ENCODE results near the gene SNX27. TPM values are rescaled to one million over a fixed set of nuclear protein-coding genes. Genes with fewer than 3 reads are reported as not detected.

The SNX27 gene
- total and polyA plus RNA-seq, 10 of the 15 experiments (the other 5 are each of a cell fraction or from before 2014, with no cell fraction given) = 3.8 to 21.8 (median 12.5) TPM

GRCh38 chr1:151615711-151616504 is 4.1 kb downstream of the SNX27 start:
- ChIA-PET SMC1A (ENCODE audit: uncharacterized antibody, unreplicated experiment) (interaction anchor here (1.2 to 1.5 kb wide), 2 partner anchors 20 to 229 kb away, joined by 3 to 6 read pairs; no protein-coding TSS in a partner anchor), POLR2A (interaction anchor here (1.0 kb wide), 1 partner anchor 8 kb away, joined by 3 read pairs; no protein-coding TSS in a partner anchor), CTCF (interaction anchor here (0.6 to 1.5 kb wide), 2 partner anchors 36 to 119 kb away, joined by 3 to 4 read pairs; no protein-coding TSS in a partner anchor), RAD21 (ENCODE audit: unreplicated experiment) (no interaction called here)
- no peak overlapping the region for H3K4me3 ChIP-seq
- FAIRE-seq (no peak), DNase-seq (ENCODE audit: low read depth, low spot score) (no peak), ATAC-seq (no peak)
- no peak overlapping the region for H3K9ac ChIP-seq (ENCODE audit: control insufficient read depth, insufficient read depth, low read length)
- H3K9me3 ChIP-seq (replicated peaks; ENCODE audit: control insufficient read depth, insufficient read depth, low read length) = no peaks in the 10 kb centered on the region
- no peaks in the 10 kb centered on the region for H3K27me3 ChIP-seq (replicated peaks in 1 of 2; ENCODE audit: control insufficient read depth in 2 of 2, insufficient read depth in 2 of 2, low read length in 1 of 2)
- WGBS (ENCODE audit: insufficient coverage, insufficient replicate concordance, low lambda C conversion rate, missing lambda C conversion rate) = 79% methylated on average over 4 of the region's 4 CpGs
- no TSS peak for BruUV-seq (replicated peaks)
- peaks cover 21% of the 10 kb centered on the region for H3K79me2 ChIP-seq (ENCODE audit: control insufficient read depth, insufficient read depth, low read length)
- no peak overlapping the region for H3K27ac ChIP-seq (ENCODE audit: control insufficient read depth, insufficient read depth)
- H2AFZ ChIP-seq (ENCODE audit: control insufficient read depth, low read depth, low read length) = no peak overlapping the region
- H3K4me2 ChIP-seq (ENCODE audit: control insufficient read depth, insufficient read depth) = peak overlapping the region; percentile 3
- no peaks in the 10 kb centered on the region for H3K36me3 ChIP-seq (ENCODE audit: control insufficient read depth in 2 of 2, insufficient read depth in 2 of 2, low read length in 1 of 2)
- no peaks in the 10 kb centered on the region for H4K20me1 ChIP-seq (ENCODE audit: control insufficient read depth, insufficient read depth)
- peaks cover 15% of the 10 kb centered on the region for H3K4me1 ChIP-seq (ENCODE audit: control insufficient read depth, insufficient read depth, low read length)
- intact Hi-C loops (cut with micrococcal nuclease; ENCODE audit: unreplicated experiment) = loop anchor here (5.0 kb wide), 1 partner anchor 106 kb away; the partner anchor contains the start of gene RIIAD1
- in situ Hi-C loops (cut with MboI) = no loop called here
- TF ChIP-seq DPF2 (IDR thresholded peaks at IDR 0.05) (no peak), LARP7 (IDR thresholded peaks at IDR 0.05) (no peak), SRF (IDR thresholded peaks at IDR 0.05; ENCODE audit: low read depth in 2 of 2, low read length in 2 of 2) (no peak), CUX1 (IDR thresholded peaks at IDR 0.05; ENCODE audit: insufficient replicate concordance, low read depth, low read length) (no peak), ATF2 (IDR thresholded peaks at IDR 0.05; ENCODE audit: low read length) (no peak), MTA2 (IDR thresholded peaks at IDR 0.05; ENCODE audit: low read depth) (no peak), CEBPZ (IDR thresholded peaks at IDR 0.05; ENCODE audit: low read depth, low read length) (no peak), TBL1XR1 (IDR thresholded peaks at IDR 0.05; ENCODE audit: low read depth, low read length) (no peak), IRF4 (IDR thresholded peaks at IDR 0.05; ENCODE audit: low read depth, low read length) (no peak), ZNF622 (IDR thresholded peaks at IDR 0.05) (no peak), SREBF1 (IDR thresholded peaks at IDR 0.05; ENCODE audit: low read length) (no peak), BACH1 (IDR thresholded peaks at IDR 0.05; ENCODE audit: borderline replicate concordance) (no peak), YY1 (IDR thresholded peaks at IDR 0.05; ENCODE audit: low read depth, low read length) (no peak)
